DND-41 (cell line): ENCODE data around the gene ZDHHC16.

Source experiments
- ATAC-seq: fragments of 200-7000 bp; cut with Tn5 transposase; 3 replicates; pipeline ENCODE4 v1.9.1; 2021; ENCODE audit warnings: low read depth; ENCODE audit not compliant: insufficient read depth
- DNase-seq: peaks from one replicate; pipeline ENCODE4 v3.0.0-alpha.2; 2020
- H2AFZ ChIP-seq: 2 replicates; pipeline ENCODE4 v1.6.0; 2012; ENCODE audit warnings: low read depth, low read length
- H3K27ac ChIP-seq: 2 replicates; pipeline ENCODE4 v1.5.1; 2012; ENCODE audit warnings: low read length, inconsistent platforms
- H3K27me3 ChIP-seq: fragments of 200-600 bp; sonication (generic); 2 replicates; pipeline ENCODE4 v1.6.0; 2012; ENCODE audit warnings: low read length, mild to moderate bottlenecking, inconsistent platforms; ENCODE audit not compliant: insufficient read depth, poor library complexity
- H3K36me3 ChIP-seq: 2 replicates; pipeline ENCODE4 v1.5.1; 2012; ENCODE audit warnings: low read length, inconsistent platforms; ENCODE audit not compliant: insufficient read depth
- H3K4me1 ChIP-seq: 2 replicates; pipeline ENCODE4 v1.5.1; 2012; ENCODE audit warnings: mild to moderate bottlenecking, low read length; ENCODE audit not compliant: insufficient read depth
- H3K4me2 ChIP-seq: 2 replicates; pipeline ENCODE4 v1.6.0; 2012; ENCODE audit warnings: mild to moderate bottlenecking, moderate library complexity, low read length, inconsistent platforms; ENCODE audit not compliant: insufficient read depth
- H3K4me3 ChIP-seq, 2 experiments: fragments of 200-600 bp in 1 of 2; shearing (Covaris generic) in 1 of 2; 2 replicates each; pipeline ENCODE4 v1.5.1; 2012 to 2016; ENCODE audit warnings: inconsistent platforms in 2 of 2, low read length in 2 of 2, mild to moderate bottlenecking in 2 of 2, low read depth in 1 of 2, moderate library complexity in 1 of 2
- H3K79me2 ChIP-seq: 2 replicates; pipeline ENCODE4 v1.6.0; 2012; ENCODE audit warnings: low read length, inconsistent platforms; ENCODE audit not compliant: insufficient read depth
- H3K9ac ChIP-seq: 2 replicates; pipeline ENCODE4 v1.6.0; 2012; ENCODE audit warnings: low read depth, mild to moderate bottlenecking, inconsistent platforms, low read length, moderate library complexity
- H3K9me3 ChIP-seq: 2 replicates; pipeline ENCODE4 v1.5.1; 2012; ENCODE audit warnings: low read length, moderate library complexity, mild to moderate bottlenecking, inconsistent platforms; ENCODE audit not compliant: insufficient read depth, severe bottlenecking
- H4K20me1 ChIP-seq: 2 replicates; pipeline ENCODE4 v1.6.0; 2012; ENCODE audit warnings: low read length; ENCODE audit not compliant: insufficient read depth
- EZH2 ChIP-seq: IDR thresholded peaks from 3 replicates; pipeline ENCODE4 v1.6.1; 2012; ENCODE audit warnings: borderline replicate concordance, low read depth, mild to moderate bottlenecking, moderate library complexity, low read length, inconsistent platforms; ENCODE audit not compliant: severe bottlenecking
- TF ChIP-seq, protein P1 (sequence below): IDR thresholded peaks from 2 replicates; pipeline ENCODE4 v1.5.1; 2012; ENCODE audit warnings: borderline replicate concordance, low read length, moderate library complexity, mild to moderate bottlenecking; ENCODE audit not compliant: poor library complexity, severe bottlenecking; ENCODE audit errors: extremely low read depth

ZDHHC16 gene

DNA sequence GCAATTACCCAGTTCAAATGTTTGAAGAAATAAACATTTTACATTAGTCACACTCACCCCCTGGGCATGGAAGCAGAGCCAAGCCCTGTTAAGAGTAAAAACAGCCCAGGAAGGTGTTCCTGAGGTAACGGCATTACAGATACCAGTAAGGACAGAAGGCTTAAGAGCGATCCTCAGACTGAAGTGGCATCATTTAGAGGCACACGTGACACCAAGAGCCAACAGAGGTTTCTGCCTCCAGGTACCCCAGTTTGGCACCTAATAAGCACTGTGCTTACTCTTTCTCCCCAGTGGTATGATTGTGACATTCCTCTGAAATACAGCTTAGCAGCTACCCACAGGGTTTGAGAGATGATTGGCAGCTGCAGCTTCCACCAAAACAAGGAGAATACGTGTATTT is 35.1 kb downstream of the ZDHHC16 start:
- H3K9me3 ChIP-seq: no peaks in the 10 kb centered on the region
- no peak for DNase-seq
- H4K20me1 ChIP-seq: peaks cover 11% of the 10 kb centered on the region; the same call in 1 of the 2 replicates
- TF ChIP-seq EZH2: no peak
- TF ChIP-seq, protein P1, sequence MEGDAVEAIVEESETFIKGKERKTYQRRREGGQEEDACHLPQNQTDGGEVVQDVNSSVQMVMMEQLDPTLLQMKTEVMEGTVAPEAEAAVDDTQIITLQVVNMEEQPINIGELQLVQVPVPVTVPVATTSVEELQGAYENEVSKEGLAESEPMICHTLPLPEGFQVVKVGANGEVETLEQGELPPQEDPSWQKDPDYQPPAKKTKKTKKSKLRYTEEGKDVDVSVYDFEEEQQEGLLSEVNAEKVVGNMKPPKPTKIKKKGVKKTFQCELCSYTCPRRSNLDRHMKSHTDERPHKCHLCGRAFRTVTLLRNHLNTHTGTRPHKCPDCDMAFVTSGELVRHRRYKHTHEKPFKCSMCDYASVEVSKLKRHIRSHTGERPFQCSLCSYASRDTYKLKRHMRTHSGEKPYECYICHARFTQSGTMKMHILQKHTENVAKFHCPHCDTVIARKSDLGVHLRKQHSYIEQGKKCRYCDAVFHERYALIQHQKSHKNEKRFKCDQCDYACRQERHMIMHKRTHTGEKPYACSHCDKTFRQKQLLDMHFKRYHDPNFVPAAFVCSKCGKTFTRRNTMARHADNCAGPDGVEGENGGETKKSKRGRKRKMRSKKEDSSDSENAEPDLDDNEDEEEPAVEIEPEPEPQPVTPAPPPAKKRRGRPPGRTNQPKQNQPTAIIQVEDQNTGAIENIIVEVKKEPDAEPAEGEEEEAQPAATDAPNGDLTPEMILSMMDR: no peak
- H3K9ac ChIP-seq: no peak overlapping the region
- H3K79me2 ChIP-seq: peaks cover 38% of the 10 kb centered on the region
- peaks cover 76% of the 10 kb centered on the region for H3K36me3 ChIP-seq
- no peak for ATAC-seq
- H3K4me3 ChIP-seq: no peak overlapping the region
- no peaks in the 10 kb centered on the region for H3K4me1 ChIP-seq
- H3K27ac ChIP-seq: no peak overlapping the region
- H2AFZ ChIP-seq: no peak overlapping the region
- no peaks in the 10 kb centered on the region for H3K27me3 ChIP-seq
- H3K4me2 ChIP-seq: no peak overlapping the region

DNA sequence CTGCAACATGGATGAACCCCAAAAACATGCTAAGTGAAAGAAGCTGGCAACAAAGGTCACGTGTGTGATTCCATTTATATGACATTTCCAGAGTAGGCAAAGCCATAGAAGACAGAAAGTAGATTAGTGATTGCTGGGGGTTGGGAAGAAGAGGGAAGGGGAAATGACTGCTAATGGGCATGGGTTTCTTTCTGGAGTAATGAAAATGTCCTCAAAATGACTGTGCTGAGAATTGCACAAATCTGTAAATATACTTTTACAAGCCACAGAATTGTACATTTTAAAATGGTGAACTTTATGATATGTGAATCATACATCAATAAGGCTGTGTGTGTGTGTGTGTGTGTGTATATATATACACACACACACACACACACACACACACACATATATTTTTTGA is 36.4 kb downstream of the ZDHHC16 start:
- no peak overlapping the region for H3K27ac ChIP-seq
- DNase-seq (no peak), ATAC-seq (no peak)
- peaks cover 49% of the 10 kb centered on the region for H3K79me2 ChIP-seq
- H3K4me2 ChIP-seq: no peak overlapping the region
- H3K27me3 ChIP-seq: no peaks in the 10 kb centered on the region
- no peak overlapping the region for H2AFZ ChIP-seq
- H4K20me1 ChIP-seq: peaks cover 16% of the 10 kb centered on the region
- peaks cover 68% of the 10 kb centered on the region for H3K36me3 ChIP-seq
- H3K9ac ChIP-seq: no peak overlapping the region
- H3K9me3 ChIP-seq: no peaks in the 10 kb centered on the region
- TF ChIP-seq EZH2: no peak
- TF ChIP-seq, protein P1: no peak
- no peaks in the 10 kb centered on the region for H3K4me1 ChIP-seq
- H3K4me3 ChIP-seq: no peak overlapping the region

DNA sequence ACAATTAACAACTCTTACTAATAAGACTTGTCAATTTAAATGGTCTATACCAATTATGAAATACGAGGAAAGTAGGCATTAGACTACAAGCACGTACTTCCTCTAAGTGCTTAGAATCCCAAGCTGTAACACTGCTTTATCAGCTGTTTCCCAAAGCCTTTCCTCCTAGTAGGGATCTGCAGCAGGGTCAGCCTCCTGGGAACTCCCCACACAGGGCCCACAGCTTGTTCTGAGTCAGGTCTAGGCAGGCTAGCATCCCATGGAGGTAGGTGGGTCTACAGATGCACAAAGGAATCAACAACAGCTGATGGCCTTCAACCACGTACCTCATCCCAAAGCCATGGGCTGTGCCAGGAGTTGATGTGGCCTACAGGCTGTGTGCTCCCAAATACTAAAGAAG is 37.5 kb downstream of the ZDHHC16 start:
- Histone ChIP-seq H3K27me3 (no peaks in the 10 kb centered on the region), H3K9ac (no peak overlapping the region), H3K9me3 (no peaks in the 10 kb centered on the region), H3K4me2 (no peak overlapping the region), H3K79me2 (peaks cover 61% of the 10 kb centered on the region), H3K27ac (no peak overlapping the region), H3K4me3 (no peak overlapping the region), H2AFZ (no peak overlapping the region), H3K4me1 (no peaks in the 10 kb centered on the region), H3K36me3 (peaks cover 57% of the 10 kb centered on the region), H4K20me1 (peaks cover 21% of the 10 kb centered on the region)
- TF ChIP-seq, protein P1: no peak
- TF ChIP-seq EZH2: no peak
- no peak for ATAC-seq
- no peak for DNase-seq

DNA sequence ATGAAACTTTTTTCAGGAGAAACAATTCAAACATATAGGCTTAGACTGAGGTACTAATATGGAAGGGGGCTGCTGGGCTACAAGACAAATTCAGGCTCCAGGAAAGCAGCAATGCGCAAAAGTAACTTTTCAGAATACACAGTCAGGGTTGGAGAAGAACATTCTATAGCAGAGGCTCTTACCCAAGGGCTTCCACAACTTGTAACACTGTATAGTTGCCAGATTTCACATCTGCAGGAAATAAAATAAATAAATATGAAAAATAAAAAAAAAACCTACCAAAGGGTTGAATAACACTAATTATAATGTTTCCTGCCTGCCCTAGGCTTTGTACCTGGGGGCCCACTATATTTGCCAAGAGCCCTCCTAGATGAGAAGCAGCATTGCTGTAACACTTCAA is 37.9 kb downstream of the ZDHHC16 start:
- Histone ChIP-seq H3K4me1 (no peaks in the 10 kb centered on the region), H3K36me3 (peaks cover 53% of the 10 kb centered on the region), H3K9ac (no peak overlapping the region), H2AFZ (no peak overlapping the region), H3K27ac (no peak overlapping the region), H3K9me3 (no peaks in the 10 kb centered on the region), H3K4me3 (no peak overlapping the region), H3K4me2 (no peak overlapping the region), H4K20me1 (peaks cover 23% of the 10 kb centered on the region), H3K27me3 (no peaks in the 10 kb centered on the region), H3K79me2 (peaks cover 65% of the 10 kb centered on the region)
- DNase-seq (no peak), ATAC-seq (no peak)
- TF ChIP-seq, protein P1: no peak
- TF ChIP-seq EZH2: no peak
